GM18520 (cell line): ENCODE data around the gene ATG10.
A peak's percentile ranks its signal among the peaks of the same experiment; 100 is the strongest.
"Not testable (repeated sequence)": the region's sequence is repeated elsewhere in the genome, so short reads cannot be mapped to it uniquely, and the experiment has no call there.

ENCODE experiments used
- ATAC-seq: cut with Tn5 transposase; IDR thresholded peaks from one replicate; pipeline ENCODE4 v1.9.1; 2021; ENCODE audit not compliant: unreplicated experiment

ATG10 gene

DNA sequence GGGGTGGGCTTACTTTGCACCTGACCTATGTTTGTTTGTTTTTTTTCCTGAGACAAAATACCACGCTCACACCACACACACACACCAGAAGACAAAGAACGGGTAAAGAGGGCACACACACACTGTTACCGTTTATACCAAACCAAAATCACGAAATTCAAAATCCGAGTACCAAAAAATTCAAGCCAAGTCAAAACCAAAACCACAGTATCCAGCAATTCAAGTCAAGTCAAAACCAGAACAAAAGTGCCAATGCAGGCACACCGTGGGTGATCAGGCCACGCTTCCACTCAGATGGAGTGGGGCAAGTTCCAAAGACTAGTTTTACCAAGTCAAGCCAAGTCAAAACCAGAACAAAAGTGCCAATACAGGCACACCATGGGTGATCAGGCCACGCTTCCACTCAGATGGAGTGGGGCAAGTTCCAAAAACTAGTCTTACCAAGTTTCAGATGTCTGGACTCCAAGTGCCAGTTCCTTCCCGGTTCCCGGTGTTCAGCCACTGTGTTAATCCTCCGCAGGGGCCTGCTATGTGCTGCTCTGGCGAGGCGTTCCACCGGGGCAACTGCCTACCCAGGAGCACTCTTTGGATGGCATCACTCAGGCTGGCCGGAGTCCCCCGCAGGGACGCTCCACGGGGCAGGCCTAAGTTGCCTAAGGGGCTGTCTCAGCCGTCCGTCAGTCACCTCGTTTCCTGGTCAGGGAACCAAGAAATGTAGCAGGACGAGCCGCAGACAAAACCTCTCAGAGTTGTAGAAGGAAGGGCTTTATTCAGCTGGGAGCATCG is 300.9 kb downstream of the ATG10 start:
- not testable (repeated sequence) for ATAC-seq

GRCh38 chr5:82273426-82273825 is 301.6 kb downstream of the ATG10 start:
- ATAC-seq = not testable (repeated sequence)

GRCh38 chr5:82274343-82275211 is 302.8 kb downstream of the ATG10 start:
- ATAC-seq = no peak

- no peak for ATAC-seq
Observed at GRCh38 chr5:82275216-82275664, 303.4 kb downstream of the ATG10 start.

GRCh38 chr5:82276800-82277612 is 305.2 kb downstream of the ATG10 start:
- no peak for ATAC-seq

DNA sequence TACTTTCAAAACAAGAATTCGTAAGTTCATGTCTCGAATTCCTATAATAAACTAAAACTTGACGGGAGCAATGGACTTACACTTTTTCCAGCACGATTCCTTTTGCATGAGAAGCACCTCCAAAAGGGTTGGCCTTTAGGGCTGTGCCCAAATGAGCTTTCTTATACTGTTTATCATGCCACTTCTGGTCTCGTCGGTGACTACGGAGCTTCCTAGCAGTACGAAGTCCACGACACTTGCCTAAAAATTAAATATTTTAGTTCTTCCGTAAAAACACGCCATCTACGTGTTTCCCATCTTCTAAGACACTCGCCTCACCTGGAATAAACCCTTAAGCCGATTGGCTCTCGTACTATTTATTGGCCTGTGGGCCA is 305.8 kb downstream of the ATG10 start:
- no peak for ATAC-seq

DNA sequence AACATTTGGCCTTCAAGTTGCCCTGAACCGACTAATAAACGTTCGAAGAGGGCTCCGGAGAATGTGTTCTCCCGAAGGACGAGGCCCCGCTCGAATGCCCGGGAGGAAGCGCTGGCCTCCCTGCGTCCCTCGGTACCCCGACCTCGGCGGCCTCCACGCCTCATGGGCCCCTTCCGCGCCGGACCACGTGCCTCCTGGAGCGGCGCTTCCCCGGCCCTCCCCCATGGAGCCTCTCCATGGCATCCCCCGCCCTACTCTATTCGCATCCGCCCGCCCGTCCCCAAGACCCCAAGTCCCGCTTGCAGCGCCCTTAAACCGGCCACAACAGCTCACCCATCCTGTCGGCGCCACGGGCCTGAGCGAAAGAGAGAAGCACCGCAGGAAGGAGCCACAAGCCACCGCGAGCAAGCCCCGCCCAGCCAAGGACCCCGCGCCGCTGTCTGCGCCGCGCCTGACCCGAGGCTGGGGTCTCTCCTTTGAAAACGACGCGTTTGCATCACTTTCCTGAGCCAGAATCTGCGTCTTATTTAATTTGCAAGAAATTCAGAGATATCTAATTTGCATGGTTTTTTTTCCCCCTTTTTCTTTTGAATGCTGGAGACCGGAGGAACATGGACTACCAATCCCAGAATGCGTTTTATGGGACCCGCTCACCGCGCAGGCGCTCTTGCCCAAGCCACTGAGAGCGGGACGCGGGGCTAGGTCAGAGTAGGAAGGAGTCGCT is 306.3 kb downstream of the ATG10 start, which contains the start of gene RPS23:
Gene RPS23, minus strand, starts transcription at position 368 of the 724 bp plus-strand sequence. Its CDS starts 31 bp downstream, at position 337.
- ATAC-seq = peak; percentile 86

GRCh38 chr5:82278711-82279370 is 307.0 kb downstream of the ATG10 start:
- no peak for ATAC-seq

DNA sequence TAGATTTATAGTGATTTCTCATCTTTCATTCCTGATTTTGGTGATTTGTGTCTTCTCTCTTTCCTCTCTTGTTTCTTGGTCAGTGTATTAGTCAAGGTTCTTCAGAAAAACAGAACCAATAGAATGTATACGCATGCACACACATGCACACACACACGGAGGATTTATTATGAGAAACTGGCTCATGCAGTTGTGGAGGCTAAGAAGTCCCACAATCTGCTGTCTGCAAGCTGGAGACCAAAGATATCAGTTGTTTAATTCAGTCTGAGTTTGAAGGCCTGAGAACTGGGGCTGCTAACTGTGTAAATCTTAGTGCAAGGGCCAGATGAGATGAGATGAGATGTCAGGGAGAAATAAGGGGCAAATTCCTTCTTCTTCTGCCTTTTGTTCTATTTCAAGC is 312.1 kb downstream of the ATG10 start:
- no peak for ATAC-seq

GRCh38 chr5:82285206-82285605 is 313.4 kb downstream of the ATG10 start:
- ATAC-seq = no peak

GRCh38 chr5:82287625-82288024 is 315.8 kb downstream of the ATG10 start:
- ATAC-seq = no peak

DNA sequence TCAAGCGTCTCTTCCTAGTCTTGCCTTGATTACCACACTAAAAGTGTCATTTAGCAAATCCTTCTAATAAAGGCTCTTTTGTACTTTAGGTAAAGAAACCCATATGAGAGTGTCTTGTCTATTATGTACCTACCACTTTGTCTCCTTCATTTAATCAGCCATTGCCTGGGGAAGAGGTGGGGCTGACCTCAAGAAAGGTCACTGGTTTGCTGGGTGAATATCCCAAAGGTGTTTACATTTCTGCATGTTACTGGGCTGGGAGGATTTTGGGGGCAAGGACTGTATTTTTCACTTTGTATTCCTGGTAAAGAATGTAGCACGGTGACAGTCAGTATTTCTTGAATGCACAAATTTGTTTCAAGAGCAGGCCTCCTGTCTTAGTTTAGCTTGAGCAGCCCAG is 318.2 kb downstream of the ATG10 start:
- no peak for ATAC-seq

DNA sequence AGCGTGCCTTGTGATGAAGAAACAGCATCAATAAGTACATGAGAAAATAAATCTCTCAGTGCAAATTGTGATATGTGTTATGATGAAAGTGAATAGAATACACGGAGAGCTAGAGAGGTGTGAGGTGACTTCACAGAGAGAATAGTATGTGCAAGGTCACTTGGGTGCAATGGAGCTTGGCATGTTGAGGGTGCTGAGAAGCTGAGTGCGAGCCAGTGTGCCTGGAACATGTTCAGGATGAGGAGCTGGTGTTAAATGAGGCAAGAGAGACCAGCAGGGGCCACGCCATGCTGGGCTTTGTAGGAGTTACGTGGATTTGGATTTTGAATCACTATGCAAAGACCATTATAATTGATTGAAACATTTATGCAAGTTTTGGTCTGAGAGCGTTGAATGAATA is 319.1 kb downstream of the ATG10 start:
- ATAC-seq = no peak

- no peak for ATAC-seq
Observed at GRCh38 chr5:82291420-82291819, 319.6 kb downstream of the ATG10 start.

DNA sequence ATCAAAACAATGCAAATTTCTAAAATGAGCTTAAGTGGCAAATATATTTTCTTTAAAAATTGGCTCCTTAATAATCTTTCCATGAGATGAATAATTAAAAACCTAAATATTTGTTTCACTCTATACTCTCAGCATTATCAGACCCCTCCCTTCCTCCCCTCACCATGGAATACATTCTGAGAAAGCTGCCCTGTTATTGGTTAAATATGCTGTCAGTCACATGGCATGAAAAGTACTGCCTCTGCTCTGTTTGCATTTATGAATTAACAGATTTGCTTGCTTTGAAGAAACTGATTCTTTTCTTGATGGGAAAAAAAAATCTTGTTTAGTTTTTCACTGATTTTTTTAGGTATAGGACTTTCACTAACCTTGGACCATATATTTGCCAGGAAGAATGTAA is 323.3 kb downstream of the ATG10 start:
- no peak for ATAC-seq

- no peak for ATAC-seq
Observed at GRCh38 chr5:82295959-82296531, 324.2 kb downstream of the ATG10 start.

GRCh38 chr5:82296929-82297328 is 325.1 kb downstream of the ATG10 start:
- ATAC-seq = no peak

DNA sequence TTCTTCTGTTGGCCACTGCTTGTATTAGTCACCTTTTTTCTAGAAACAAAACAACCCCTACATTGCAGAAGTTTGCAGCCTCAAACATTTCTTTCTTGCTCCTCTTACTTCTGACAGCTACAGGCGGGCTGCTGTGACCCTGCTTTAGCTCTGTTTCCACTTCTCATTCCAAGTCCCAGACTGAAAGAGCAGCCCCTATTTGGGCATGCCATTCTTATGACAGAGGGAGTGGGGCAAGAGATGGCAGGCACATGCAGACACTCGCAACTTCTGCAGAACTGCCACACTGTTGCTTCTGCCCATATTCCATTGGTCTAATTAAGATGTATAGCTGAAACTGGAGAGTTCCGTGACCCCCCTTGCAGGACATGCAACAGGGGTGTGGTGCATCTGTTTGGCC is 325.9 kb downstream of the ATG10 start:
- no peak for ATAC-seq

DNA sequence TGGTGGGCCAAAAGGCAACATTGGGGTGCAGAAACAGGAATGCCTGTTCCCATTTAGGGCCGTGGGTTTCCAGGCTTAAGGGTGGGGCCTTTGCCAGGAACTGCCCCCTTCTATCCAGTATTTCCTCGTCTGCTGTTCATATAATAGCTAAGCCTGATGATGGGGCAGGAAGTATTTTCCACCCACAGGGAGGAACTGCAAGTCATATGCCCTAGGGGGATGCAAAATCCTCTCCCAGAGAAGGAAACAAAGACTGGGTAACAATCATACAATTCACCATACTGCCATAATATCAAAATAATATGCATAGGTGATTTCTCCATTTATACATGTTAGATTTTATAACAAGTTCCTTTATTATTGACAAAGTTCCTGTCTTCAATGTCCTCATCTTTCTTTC is 326.8 kb downstream of the ATG10 start:
- no peak for ATAC-seq

DNA sequence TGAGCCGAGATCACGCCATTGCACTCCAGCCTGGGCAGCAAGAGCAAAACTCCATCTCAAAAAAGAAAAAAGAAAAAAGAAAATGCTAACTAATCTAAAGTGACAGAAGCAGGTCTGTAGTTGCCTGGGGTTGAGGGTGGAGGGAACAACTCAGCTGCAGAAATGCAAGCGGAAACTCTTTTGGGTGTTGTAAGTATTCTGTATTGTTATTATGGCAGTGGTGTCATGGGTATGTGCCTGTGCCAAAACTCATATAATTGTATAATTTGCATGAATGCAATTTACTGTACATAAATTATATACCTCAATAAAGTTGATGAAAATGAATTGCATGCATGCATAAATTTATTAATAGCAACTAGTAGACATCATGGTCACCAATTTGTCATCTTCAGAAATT is 329.4 kb downstream of the ATG10 start:
- ATAC-seq = no peak
